GM19324 (cell line): ENCODE results near the gene SHROOM4.

Source experiments
- ATAC-seq: cut with Tn5 transposase; IDR thresholded peaks from one replicate; pipeline ENCODE4 v1.9.1; 2021; ENCODE audit warnings: mild to moderate bottlenecking, moderate library complexity; ENCODE audit not compliant: unreplicated experiment, low FRiP score

The SHROOM4 gene

DNA sequence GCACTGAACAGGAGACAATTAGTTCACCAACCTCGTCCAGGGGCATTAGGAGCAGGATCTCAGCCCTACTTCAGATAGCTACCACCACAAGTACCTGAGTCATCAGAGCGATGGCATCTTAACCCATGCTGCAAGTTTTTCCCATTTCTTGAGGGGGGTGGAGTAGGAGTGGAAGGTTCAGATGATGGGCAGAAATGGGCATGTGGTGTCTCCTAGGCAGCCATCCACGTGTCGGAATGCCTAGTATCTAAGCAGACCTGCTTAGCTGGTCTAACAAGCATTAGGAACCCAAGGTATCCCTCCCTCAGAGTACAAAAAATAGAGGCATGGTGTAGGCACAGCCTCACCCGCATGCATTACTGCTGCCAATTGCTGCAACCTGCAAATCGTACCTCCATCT, 184.2 kb downstream of the SHROOM4 start:
- no peak for ATAC-seq

DNA sequence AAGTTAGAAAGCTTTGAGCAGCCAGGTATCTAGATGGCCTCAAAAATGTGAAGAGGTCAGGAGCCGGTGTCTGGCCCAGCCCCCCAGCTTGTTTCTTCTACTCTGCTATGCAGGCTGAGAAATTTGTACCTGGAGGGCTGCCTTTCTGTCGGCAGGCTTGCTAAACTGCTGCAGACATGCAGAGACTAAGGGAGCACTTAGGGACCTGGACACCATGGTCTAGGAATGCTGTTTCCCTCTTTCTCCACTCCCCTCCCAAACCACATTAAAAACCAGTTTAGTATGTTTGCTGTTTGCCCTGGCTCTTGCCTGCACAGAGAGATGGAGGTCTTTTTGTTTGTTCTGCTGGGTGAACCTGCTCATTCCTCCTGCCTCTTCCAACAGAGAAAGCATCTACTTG, 186.3 kb downstream of the SHROOM4 start:
- no peak for ATAC-seq

DNA sequence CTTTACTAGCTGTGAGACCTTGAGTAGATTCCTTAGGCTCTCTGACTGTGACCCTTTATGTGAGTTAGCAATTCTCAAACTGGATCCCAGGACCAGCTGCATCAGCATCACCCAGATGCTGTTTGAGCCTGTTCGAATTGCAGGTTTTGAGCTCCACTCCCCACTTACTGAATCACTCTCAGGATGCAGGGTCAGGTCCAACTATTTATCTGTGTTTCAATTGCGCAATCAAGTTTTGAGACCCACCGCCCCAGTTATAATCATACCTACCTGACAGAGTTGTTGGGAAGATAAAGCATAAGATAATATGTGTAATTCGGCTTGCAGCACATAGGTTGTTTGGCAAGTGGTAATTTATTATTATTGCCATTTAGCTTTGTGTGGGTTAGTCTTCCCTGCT, 187.6 kb downstream of the SHROOM4 start:
- no peak for ATAC-seq

DNA sequence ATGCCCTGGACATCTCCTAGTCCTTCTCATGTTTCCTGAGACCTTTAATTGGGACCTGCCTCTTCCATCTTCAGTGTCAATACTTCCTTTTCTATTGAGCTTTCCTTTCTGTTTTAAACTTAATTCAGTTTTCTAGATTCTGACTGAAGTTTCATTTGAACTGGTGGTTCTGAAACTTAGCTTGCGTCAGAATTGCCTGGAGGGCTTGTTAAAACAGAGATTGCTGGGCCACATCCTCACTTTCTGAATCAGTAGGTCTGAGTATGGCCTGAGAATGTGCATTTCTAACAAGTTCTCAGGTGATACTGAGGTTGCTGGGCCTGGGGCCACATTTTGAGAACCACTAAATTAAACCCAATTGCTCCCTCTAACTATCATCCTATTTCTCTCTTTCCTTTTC, 191.2 kb downstream of the SHROOM4 start:
- no peak for ATAC-seq

DNA sequence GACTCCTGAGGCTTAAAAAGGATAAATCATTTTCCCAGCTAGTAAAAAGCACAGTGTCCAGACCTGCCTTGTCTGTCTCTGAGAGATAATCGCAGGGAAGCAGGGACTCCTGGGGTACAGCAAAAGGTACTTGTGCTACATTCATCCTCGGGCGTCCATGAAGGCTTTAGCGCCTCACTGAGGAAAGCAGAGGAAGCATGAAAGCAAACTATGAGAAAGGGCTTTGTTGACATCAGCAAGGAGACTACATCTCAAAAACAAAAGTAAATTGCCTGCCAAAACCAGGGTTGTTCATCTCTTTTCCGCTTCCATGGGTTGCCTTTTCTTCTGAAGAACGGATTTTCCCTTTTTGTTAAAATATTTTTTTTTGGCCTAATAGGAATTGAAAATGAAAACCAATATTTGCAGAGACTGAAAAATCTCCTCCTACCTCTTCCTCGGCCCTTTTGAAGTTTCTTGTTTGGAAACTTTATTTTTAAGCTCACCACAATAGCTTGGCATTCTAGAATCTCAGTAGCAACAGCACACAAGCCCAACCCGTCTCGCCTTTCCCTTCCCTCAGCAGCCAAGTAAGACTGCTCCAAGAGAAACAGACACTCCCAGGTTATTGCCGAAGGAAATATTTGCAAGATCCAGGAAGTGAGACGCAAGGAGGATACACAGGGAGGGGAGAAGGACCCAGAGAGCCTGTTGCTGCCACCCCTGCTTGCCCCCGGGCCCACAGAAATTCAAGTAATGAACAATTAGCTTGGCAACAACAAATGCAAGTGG, 195.0 kb downstream of the SHROOM4 start:
- no peak for ATAC-seq

DNA sequence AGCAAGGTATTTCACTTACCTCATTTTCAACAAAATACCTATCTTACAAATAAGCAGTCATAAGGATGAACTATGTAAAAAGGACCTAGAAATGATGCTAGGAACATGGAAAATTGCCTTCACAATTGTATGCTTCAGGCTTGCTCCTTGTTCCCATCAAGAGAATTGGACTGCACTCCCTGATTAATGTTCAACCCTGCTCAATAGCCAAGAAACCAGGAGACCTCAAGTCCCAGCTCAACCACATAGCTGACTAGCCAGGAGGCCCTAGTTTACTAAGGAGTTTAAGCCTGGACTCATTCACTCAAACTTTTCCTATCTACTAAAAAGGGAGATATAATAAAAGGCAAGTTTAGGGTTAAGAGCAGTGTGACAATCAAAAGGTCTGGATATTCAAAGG, 196.8 kb downstream of the SHROOM4 start:
- ATAC-seq = no peak

DNA sequence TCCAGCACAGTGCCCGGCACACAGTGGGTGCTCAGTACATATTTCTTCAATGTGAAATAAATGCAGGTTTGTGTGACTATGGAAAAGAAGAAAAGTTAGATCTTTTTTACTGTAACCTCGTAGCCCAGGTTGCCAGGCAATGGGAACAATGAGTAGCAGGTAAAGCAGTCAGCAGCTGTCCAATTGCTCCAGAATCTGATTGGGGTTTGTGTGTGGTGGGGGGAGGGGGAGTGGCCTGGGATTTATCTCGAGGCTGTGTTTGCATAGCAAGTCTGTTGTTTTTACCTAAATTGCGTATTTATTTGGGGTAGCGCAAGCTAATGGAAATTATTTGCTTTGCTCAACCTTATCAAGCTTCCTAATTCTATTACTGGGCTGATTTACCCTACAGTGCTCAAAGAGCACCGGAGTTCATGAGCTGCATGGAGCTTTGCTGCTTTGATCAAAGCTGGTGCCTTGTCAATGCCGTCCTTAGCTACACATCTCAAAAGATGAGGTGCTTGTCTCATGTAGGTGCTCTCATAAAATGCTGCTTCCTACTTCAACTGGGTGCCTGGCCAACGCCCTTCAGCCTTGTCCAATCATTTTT, 198.3 kb downstream of the SHROOM4 start:
- no peak for ATAC-seq

DNA sequence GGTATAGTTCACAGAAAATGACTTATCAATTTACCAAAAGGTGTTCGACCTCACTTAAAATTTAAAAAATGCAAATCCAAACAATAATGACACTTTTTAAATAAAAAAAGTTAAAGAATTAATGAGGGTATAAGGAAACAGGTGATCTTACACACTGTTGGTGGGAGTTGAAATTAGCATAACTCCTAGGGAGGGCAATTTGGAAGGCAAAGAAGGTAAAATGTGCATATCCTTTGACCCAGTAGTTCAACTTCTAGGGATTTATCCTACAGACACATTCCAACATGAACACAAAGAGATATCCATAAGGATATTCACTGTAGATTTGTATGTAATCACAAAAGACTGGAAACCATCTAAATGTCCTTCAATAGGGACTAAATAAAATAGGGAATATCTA, 199.5 kb downstream of the SHROOM4 start:
- no peak for ATAC-seq

DNA sequence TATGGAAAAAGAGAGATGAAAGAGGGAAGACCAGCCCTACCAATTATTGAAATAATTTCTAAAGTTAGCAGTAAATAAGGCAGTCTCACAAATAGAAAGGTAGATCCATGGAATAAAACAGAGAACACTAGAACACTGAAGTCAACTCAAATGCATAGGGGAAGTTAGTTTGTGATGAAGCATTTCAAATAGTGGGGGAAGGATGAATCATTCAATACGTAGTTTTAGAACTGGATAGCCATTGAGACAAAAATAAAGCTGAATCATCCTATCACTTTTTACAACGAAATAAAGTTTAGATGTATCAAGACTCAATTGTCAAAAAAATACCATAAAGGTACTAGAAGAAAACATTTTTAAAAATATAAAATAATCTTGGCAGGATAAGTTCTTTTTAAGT, 200.1 kb downstream of the SHROOM4 start:
- no peak for ATAC-seq

DNA sequence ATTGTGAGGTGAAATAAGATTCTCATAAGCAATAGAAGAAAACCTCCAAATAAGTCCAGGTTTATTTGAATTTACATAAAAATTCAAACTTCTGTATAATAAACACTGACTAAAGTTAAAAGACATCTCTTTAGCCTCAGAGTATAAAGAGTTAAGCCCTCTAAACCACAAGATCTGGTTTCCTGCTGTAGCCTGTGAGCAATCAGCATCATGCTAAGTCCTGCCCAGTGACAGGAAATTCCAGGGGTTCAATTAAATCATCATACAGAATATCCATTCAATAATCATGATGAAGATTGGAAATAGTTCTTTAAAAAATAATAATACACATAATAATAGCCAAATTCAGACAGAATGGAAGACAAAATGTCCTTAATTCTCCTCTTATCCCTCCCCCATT, 204.2 kb downstream of the SHROOM4 start:
- no peak for ATAC-seq

DNA sequence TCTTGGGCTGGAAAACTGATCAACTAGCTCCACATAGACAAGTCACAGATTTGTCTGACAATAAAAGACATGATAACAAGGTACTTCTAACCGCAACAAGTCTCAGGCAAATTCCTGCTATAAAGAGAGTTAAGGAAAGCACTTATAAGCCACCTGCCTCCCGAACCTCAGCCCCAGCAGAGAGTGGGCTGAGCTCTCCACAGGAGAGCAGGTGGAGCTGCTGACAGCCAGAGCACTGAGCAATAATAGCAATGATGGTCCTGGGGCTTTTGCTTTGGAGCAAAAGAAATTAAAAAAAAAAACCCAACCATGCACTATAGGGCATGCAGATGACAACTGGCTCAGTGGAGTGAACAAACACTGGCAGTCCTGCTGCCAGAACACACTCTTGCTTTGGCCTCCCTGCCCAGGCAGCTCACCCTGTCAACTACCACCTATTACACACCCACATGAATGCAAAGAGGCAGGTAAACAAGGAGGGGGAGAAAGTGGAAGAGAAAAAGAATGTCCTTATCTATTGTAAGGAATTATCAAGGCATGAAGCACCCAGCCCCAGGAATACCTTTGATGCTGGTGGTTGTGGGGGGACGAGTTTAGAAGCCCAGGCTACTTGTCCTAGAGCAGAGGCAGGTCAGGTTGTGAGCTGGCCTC, 207.6 kb downstream of the SHROOM4 start:
- no peak for ATAC-seq

DNA sequence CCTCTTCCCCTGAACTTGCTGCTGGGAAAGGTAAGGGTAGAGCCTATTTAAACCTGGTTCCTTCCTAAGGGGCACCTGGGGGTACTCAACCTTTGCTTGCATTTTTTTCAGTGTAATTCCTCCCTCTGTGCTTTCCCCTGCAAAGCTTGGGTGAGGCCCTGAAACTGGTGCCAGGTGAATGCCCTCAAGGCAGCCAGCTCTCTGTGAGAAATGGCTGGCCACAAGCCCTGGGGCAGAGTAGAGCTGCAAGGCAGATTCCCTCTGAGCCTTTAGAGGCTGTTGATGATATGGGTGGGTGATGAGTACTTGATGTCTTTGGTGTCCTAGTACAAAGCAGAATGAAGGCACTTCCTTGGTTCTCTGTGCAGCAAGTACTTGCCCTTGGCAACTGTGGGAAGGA, 217.9 kb downstream of the SHROOM4 start:
- no peak for ATAC-seq

DNA sequence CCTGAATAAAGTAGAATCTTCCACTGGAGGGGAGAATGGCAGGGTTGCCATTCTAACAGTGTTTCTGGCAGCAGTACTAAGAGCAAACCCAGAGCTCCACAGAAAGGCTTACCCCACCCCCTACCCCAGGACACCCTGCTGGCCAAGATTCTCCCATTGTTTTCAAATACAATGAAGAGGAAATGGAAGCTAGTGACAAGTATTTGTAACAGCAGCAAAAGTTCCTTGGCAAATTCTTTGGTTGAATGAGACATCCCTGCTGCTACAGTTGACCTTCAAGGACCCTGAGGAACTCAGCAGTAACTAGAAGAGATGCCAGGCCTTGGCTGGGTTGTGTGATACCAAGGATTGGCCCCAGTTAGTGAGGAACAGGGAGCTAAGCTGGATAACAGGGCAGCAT, 219.2 kb downstream of the SHROOM4 start:
- no peak for ATAC-seq

DNA sequence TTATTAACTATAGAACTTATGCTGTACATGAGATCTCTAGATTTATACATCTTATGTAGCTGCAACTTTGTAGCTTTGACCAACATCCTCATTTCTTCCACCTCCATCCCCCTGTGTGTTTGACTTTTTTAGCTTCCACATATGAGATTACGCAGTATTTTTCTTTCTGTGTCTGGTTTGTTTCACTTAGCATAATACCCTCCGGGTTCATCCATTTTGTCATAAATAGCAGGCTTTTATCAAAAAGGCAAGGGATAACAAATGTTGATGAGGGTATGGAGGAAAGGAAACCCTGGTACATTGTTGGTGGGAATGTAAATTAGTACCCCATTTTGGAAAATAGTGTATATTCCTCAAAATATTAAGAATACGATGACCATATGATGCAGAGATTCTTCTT, 227.0 kb downstream of the SHROOM4 start:
- ATAC-seq = no peak

DNA sequence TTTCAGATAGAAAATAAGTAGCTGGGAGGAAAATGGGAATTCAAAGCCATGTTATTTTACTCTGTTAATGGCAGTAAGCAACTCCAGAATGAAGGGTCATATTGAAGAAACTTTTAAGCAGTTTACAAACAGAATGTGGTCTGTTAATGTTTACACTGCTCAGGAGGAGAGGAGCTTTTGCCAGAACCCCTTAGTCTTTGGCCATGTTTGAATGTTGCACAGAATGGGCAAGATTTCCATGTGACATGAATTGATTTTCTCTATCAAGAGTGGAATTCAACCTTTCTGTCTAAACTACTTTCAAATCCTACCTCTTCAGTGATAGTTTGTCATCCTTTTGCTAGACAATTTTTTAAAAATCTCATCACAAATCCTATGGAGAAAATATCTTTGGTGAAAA, 227.6 kb downstream of the SHROOM4 start:
- no peak for ATAC-seq

DNA sequence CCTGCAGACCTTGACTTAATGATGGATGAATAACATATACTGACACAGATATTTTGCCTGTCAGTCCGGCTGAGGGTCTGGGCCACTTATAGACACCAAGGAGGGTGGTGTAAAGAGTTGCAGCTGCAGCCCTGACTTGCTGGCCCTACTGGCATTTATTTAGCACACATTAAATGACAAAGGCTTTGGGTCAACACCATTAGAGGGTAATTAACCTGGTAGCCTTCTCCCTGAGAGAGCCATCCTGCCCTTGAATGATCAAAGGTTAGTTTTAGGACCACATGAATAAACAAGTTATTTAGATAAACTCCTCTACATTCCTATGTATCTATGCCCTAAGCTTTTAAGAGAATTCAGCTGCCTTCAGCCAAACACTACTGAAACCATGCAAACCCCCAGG, 232.6 kb downstream of the SHROOM4 start:
- ATAC-seq = no peak

DNA sequence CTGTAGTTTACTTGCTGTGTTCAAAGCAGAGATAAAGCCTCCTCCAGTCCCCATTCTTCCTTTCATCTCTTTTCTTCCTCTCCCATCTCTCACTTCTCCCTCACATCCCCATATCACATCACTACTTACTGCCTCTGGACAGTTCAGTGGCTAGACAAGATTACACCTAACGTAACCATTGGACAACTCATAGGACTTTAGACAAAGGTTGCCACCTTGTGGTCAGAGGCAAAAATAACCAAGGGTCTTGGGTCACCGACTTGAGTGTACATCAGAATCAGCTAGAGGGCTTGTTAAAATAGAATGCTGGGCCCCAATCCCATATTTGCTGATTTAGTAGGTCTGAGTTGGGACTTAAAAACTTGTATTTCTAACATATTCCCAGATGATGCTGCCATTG, 234.0 kb downstream of the SHROOM4 start:
- ATAC-seq = peak; percentile 81

DNA sequence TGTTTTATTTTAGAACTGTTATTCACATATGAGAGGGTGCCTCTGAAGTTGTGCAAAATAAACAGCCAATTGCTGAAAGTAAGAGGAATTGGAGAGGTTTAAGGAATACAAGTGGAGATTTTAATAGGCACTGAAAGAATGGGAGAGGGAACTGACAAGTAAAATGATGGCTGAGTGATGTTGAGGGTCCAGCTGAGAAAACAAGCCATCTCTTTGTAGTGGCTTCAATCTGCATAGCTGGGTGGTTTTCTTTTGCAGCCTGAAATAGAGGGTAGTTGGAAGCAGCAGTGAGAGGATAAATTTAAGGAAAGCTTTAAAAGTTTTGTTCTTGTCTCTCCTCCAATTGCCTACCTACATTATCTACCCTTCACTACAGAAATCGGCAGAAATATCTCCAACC, 236.7 kb downstream of the SHROOM4 start:
- no peak for ATAC-seq

DNA sequence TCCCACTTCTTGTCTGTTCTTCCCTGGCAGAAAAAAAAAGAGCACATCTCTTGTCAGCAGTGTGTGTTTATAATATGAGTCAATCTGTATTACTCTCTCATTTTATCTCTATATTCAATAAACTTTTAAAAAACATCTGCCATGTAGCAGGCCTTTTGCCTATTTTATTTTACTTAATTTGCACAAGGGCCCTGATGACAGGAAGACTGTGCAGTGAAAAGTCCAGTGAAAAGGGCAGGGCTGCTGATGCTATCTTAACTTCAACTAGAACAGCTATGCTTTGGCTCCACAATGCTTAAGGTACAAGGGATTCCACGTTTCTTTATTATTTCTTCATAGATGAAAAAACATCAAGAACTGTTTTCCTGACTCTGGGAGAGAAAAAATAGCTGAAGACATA, 246.4 kb downstream of the SHROOM4 start:
- no peak for ATAC-seq

DNA sequence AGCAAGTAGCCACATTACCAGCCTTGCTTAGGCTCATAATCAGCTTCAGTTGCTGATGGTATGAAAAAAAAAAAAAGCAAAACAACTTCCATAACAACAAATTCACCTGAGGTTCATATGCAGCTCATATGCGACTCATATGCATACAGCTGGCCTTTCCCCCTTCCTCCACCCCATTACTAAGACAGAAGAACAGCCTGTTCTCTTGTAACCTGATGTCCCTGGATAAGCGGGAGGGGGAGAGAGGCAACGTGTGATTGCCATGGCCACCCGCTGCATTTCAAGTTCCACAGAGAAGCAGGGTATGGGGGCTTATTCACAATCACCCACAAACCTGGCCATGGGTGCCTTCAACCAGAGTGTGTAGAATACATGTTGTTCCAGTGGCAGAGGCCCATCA, 248.3 kb downstream of the SHROOM4 start:
- no peak for ATAC-seq
